Type B pancreatic cell (in vitro differentiated cells): ENCODE measurements around the gene SNX12. TPM values are rescaled to one million over a fixed set of nuclear protein-coding genes. Genes with fewer than 3 reads are reported as not detected.
A peak's percentile ranks its signal among the peaks of the same experiment; 100 is the strongest.

Experiments used
- DNase-seq: peaks from one replicate; pipeline ENCODE4 v3.0.0; 2021; ENCODE audit warnings: mixed read lengths; ENCODE audit not compliant: unreplicated experiment; ENCODE audit errors: extremely low spot score
- H3K27ac Mint-ChIP-seq: 2 replicates; pipeline ENCODE4 v1.8.0; 2021; ENCODE audit warnings: mild to moderate bottlenecking, mixed read lengths
- H3K27me3 Mint-ChIP-seq: 2 replicates; pipeline ENCODE4 v1.8.0; 2021; ENCODE audit warnings: mixed read lengths
- H3K36me3 Mint-ChIP-seq: 2 replicates; pipeline ENCODE4 v1.8.0; 2021; ENCODE audit warnings: mixed read lengths
- H3K4me1 Mint-ChIP-seq: one replicate; pipeline ENCODE4 v1.8.0; 2021; ENCODE audit warnings: mixed read lengths; ENCODE audit not compliant: unreplicated experiment
- H3K4me3 Mint-ChIP-seq: 2 replicates; pipeline ENCODE4 v1.8.0; 2021; ENCODE audit warnings: mild to moderate bottlenecking, mixed read lengths
- H3K9me3 Mint-ChIP-seq: 2 replicates; pipeline ENCODE4 v1.8.0; 2021; ENCODE audit warnings: mixed read lengths
- CTCF ChIP-seq: fragments of 200-600 bp; sonication (generic); conservative IDR thresholded peaks from 2 replicates; pipeline ENCODE4 v1.5.0; 2021; ENCODE audit warnings: antibody characterized with exemption, mild to moderate bottlenecking
- total RNA-seq: library from RNA; stranded (reverse); gene quantifications from 2 replicates; pipeline ENCODE4 v1.2.1, GENCODE V29; 2021; ENCODE audit warnings: low replicate concordance

The SNX12 gene
- total RNA-seq, 1 donor from 2014 or later, result 67.0 TPM

DNA sequence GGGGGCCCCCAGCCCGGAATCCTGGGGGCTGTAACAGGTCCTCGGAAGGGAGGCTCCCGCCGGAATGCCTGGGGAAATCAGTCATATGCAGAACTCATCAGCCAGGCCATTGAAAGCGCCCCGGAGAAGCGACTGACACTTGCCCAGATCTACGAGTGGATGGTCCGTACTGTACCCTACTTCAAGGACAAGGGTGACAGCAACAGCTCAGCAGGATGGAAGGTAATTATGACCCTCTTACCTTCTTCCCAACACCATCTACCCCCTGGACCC is 28.6 kb upstream of the SNX12 start:
- DNase-seq, result no peak
- Mint-ChIP-seq H3K27ac (no peak overlapping the region), H3K27me3 (no peaks in the 10 kb centered on the region), H3K36me3 (no peaks in the 10 kb centered on the region), H3K9me3 (no peaks in the 10 kb centered on the region), H3K4me3 (peak overlapping the region; percentile 91), H3K4me1 (no peaks in the 10 kb centered on the region)
- TF ChIP-seq CTCF, result no peak

DNA sequence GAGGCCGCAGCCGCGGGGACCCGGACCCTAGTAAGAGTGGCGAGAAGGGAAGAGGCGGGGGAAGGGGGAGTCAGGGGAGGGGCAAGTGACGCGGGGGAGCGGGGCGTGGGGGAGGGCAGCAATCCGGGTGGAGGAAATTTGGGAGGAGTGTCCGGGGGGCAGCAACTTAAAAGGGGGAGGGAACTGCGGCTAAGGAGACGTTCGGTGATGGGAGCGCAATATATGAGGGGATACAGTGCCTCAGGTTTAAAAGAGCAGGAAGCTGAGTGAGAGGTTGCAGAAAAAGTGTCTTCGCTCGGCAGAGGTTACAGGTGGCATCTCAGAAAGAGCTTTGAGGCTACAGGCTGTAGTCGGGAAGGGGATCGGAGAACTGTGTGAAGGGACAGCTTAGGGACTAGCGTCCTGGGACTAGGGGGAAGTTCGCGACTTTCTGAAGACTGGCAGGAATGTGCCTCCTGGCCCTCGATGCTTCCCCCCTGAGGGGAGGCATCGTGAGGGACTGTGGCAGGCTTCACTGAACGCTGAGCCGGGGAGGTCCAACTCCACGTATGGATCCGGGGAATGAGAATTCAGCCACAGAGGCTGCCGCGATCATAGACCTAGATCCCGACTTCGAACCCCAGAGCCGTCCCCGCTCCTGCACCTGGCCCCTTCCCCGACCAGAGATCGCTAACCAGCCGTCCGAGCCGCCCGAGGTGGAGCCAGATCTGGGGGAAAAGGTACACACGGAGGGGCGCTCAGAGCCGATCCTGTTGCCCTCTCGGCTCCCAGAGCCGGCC is 28.0 kb upstream of the SNX12 start:
- no peaks in the 10 kb centered on the region for H3K27me3 Mint-ChIP-seq
- no peak for TF ChIP-seq CTCF
- no peak for DNase-seq
- H3K9me3 Mint-ChIP-seq, result no peaks in the 10 kb centered on the region
- H3K27ac Mint-ChIP-seq, result peak overlapping the region; percentile 81
- H3K4me3 Mint-ChIP-seq, result peak overlapping the region; percentile 91
- H3K36me3 Mint-ChIP-seq, result no peaks in the 10 kb centered on the region
- no peaks in the 10 kb centered on the region for H3K4me1 Mint-ChIP-seq

- Mint-ChIP-seq H3K27me3 (no peaks in the 10 kb centered on the region), H3K4me3 (peak within 1 kb of the TSS; percentile 91), H3K27ac (peak within 1 kb of the TSS; percentile 81), H3K9me3 (no peaks in the 10 kb centered on the region), H3K4me1 (no peaks in the 10 kb centered on the region), H3K36me3 (no peaks in the 10 kb centered on the region)
- no peak for TF ChIP-seq CTCF
- peak; percentile 86 for DNase-seq
Observed at GRCh38 chrX:71095555-71095980, 27.4 kb upstream of the SNX12 start, which contains the start of gene FOXO4. FOXO4 (plus strand) TSS chrX:71095851; CDS start chrX:71096529, 678 bp downstream.

GRCh38 chrX:71095033-71095432 is 26.9 kb upstream of the SNX12 start:
- Mint-ChIP-seq H3K4me1 (no peaks in the 10 kb centered on the region), H3K9me3 (no peaks in the 10 kb centered on the region), H3K36me3 (no peaks in the 10 kb centered on the region), H3K4me3 (peak overlapping the region; percentile 91), H3K27ac (peak overlapping the region; percentile 81), H3K27me3 (no peaks in the 10 kb centered on the region)
- DNase-seq, result no peak
- no peak for TF ChIP-seq CTCF

DNA sequence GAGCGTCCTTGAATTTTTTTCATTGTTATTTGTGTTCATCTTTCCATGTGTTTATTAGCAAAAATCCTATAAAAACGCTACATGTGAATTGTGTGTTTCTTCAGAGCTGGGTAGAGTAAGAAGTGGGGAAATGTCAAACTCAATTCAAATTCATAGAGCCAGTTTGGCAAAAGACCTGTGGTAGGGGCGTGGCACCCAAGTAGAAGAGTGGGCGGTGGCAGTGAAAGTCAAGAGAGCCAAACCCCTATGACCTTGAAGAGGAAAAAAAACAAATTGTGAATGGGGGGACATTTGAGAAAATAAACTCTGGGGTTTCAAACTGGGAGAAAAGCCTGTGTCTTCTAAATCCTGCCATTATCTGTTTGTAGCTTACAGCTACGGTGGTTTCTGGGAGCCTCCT is 23.1 kb upstream of the SNX12 start:
- no peaks in the 10 kb centered on the region for H3K4me1 Mint-ChIP-seq
- no peaks in the 10 kb centered on the region for H3K9me3 Mint-ChIP-seq
- no peak overlapping the region for H3K27ac Mint-ChIP-seq
- TF ChIP-seq CTCF, result no peak
- H3K4me3 Mint-ChIP-seq, result no peak overlapping the region
- H3K27me3 Mint-ChIP-seq, result no peaks in the 10 kb centered on the region
- DNase-seq, result no peak
- no peaks in the 10 kb centered on the region for H3K36me3 Mint-ChIP-seq

- no peaks in the 10 kb centered on the region for H3K4me1 Mint-ChIP-seq
- no peaks in the 10 kb centered on the region for H3K9me3 Mint-ChIP-seq
- TF ChIP-seq CTCF, result no peak
- no peak overlapping the region for H3K4me3 Mint-ChIP-seq
- DNase-seq, result peak; percentile 20
- H3K27ac Mint-ChIP-seq, result no peak overlapping the region
- no peaks in the 10 kb centered on the region for H3K36me3 Mint-ChIP-seq
- H3K27me3 Mint-ChIP-seq, result no peaks in the 10 kb centered on the region
Observed at GRCh38 chrX:71085900-71086299, 17.8 kb upstream of the SNX12 start.
